ENCODE results near the gene RB1.

GRCh38 chr13:48527955-48528354 is 224.4 kb downstream of the RB1 start:
- TF ChIP-seq EZH2 (IDR thresholded peaks at IDR 0.05; ENCODE audit: insufficient read depth, poor library complexity, severe bottlenecking) = no peak
- no peak for TF ChIP-seq EZH2phosphoT487 (IDR thresholded peaks at IDR 0.05; ENCODE audit: insufficient read depth, low read depth)
